AG10803 (cell line): ENCODE results near the gene CDH4.

ENCODE experiments used
- DNase-seq: peaks from one replicate; pipeline ENCODE4 v3.0.0; 2010; ENCODE audit warnings: low read depth
- H3K4me3 ChIP-seq: 2 replicates; pipeline ENCODE4 v1.5.1; 2011; ENCODE audit warnings: mild to moderate bottlenecking, low read length, control low read depth
- CTCF ChIP-seq: conservative IDR thresholded peaks from 2 replicates; pipeline ENCODE4 v1.5.1; 2011; ENCODE audit warnings: mild to moderate bottlenecking, low read length, control low read depth, inconsistent platforms

CDH4 gene

GRCh38 chr20:61975407-61976129, 723.5 kb downstream of the CDH4 start:
- H3K4me3 ChIP-seq, result no peak overlapping the region
- no peak for DNase-seq
- no peak for TF ChIP-seq CTCF

GRCh38 chr20:61976263-61976643, 724.2 kb downstream of the CDH4 start:
- no peak for DNase-seq
- no peak for TF ChIP-seq CTCF
- H3K4me3 ChIP-seq, result no peak overlapping the region

DNA sequence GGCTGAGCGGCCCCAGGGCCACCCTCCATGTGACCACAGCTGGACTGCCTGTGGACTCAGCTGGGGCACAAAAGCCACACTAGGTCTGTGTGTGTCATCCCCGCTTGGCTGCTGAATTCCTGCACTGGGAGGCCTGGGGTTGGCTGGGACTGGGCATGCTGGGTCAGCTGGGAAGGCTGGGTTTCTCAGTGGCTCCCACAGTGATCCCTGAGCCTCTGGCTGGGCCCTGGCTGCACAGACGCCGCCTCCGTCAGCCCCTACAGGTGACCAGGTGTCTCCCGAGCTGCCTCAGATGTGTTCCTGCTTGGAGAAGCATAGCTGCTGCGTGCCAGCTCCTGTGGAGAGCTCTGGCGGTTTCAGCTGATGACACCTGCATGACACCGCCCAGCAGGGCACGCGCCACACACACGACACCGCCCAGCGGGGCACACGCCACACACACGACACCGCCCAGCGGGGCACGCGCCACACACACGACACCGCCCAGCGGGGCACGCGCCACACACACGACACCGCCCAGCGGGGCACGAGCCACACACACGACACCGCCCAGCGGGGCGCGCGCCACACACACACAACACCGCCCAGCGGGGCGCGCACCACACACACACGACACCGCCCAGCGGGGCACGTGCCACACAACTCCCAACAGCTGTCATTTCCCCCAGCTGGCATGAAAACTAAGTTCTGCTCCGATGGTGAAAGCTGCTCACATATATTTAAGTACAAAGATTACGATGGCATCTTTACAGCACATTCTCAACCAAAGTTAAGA, 724.8 kb downstream of the CDH4 start:
- no peak for TF ChIP-seq CTCF
- no peak overlapping the region for H3K4me3 ChIP-seq
- DNase-seq, result no peak

- H3K4me3 ChIP-seq, result no peak overlapping the region
- no peak for DNase-seq
- no peak for TF ChIP-seq CTCF
Observed at GRCh38 chr20:61977419-61977786, 725.3 kb downstream of the CDH4 start.

GRCh38 chr20:61978491-61978890, 726.4 kb downstream of the CDH4 start:
- no peak for TF ChIP-seq CTCF
- DNase-seq, result no peak
- no peak overlapping the region for H3K4me3 ChIP-seq

DNA sequence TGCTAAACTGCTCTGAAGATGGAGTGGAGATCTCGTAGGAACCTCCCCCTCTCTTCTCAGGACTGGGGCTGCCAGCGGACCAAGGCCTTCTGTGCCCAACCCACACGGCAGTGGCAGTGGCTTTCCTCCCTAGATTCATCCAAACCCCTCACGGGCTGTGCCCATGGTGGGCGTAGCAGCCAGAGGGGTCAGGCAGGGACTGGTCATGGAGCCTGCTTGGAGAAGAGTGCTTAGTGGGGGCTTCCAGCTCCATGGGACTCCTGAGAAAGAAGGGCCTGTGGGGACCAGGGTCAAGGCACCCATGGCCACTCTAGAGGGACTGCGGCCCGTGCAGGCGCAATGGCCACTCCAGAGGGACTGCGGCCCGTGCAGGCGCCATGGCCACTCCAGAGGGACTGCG, 727.0 kb downstream of the CDH4 start:
- no peak overlapping the region for H3K4me3 ChIP-seq
- no peak for TF ChIP-seq CTCF
- no peak for DNase-seq
